MM.1S (cell line): ENCODE measurements around the gene ESPN.
"Not testable (repeated sequence)": the region's sequence is repeated elsewhere in the genome, so short reads cannot be mapped to it uniquely, and the experiment has no call there.

Experiments
- DNase-seq: peaks from one replicate; pipeline ENCODE4 v3.0.0-alpha.2; 2015
- H2AFZ ChIP-seq: fragments of 300-600 bp; sonication (generic); 2 replicates; pipeline ENCODE4 v1.6.0; 2016; ENCODE audit warnings: antibody characterized with exemption, low read length
- H3F3A ChIP-seq: fragments of 300-600 bp; sonication (generic); 2 replicates; pipeline ENCODE4 v1.6.1; 2016; ENCODE audit warnings: mild to moderate bottlenecking, antibody characterized with exemption, low read length, moderate library complexity, mixed read lengths; ENCODE audit not compliant: insufficient read depth
- H3K27ac ChIP-seq: fragments of 300-600 bp; sonication (generic); 2 replicates; pipeline ENCODE4 v1.5.1; 2016; ENCODE audit warnings: mild to moderate bottlenecking, low read length
- H3K27me3 ChIP-seq: fragments of 300-600 bp; sonication (generic); replicated peaks from 2 replicates; pipeline ENCODE4 v1.6.0; 2016; ENCODE audit warnings: low read length; ENCODE audit not compliant: insufficient read depth
- H3K36me3 ChIP-seq: fragments of 300-600 bp; sonication (generic); replicated peaks from 2 replicates; pipeline ENCODE4 v1.6.1; 2016; ENCODE audit warnings: mild to moderate bottlenecking, low read length, mixed read lengths; ENCODE audit not compliant: insufficient read depth
- H3K4me1 ChIP-seq: fragments of 300-600 bp; sonication (generic); 2 replicates; pipeline ENCODE4 v1.6.1; 2016; ENCODE audit warnings: low read length, mixed read lengths
- H3K4me2 ChIP-seq: fragments of 300-600 bp; sonication (generic); 2 replicates; pipeline ENCODE4 v1.6.0; 2016; ENCODE audit warnings: low read depth, low read length
- H3K4me3 ChIP-seq: fragments of 300-600 bp; sonication (generic); 2 replicates; pipeline ENCODE4 v1.5.1; 2016; ENCODE audit warnings: low read length, mixed read lengths
- H3K79me2 ChIP-seq: fragments of 300-600 bp; sonication (generic); 2 replicates; pipeline ENCODE4 v1.6.1; 2016; ENCODE audit warnings: mixed run types, low read length, mixed read lengths
- H3K9ac ChIP-seq: fragments of 300-600 bp; sonication (generic); 2 replicates; pipeline ENCODE4 v1.6.1; 2016; ENCODE audit warnings: low read length, mixed read lengths
- H3K9me2 ChIP-seq: fragments of 300-600 bp; sonication (generic); replicated peaks from 2 replicates; pipeline ENCODE4 v1.6.1; 2016; ENCODE audit warnings: mild to moderate bottlenecking, low read length, mixed read lengths; ENCODE audit not compliant: insufficient read depth
- H3K9me3 ChIP-seq: fragments of 300-600 bp; sonication (generic); replicated peaks from 2 replicates; pipeline ENCODE4 v1.6.1; 2016; ENCODE audit warnings: mild to moderate bottlenecking, low read length, mixed read lengths; ENCODE audit not compliant: insufficient read depth
- H4K20me1 ChIP-seq: fragments of 300-600 bp; sonication (generic); 2 replicates; pipeline ENCODE4 v1.6.1; 2016; ENCODE audit warnings: mild to moderate bottlenecking, low read length, moderate library complexity, mixed read lengths; ENCODE audit not compliant: insufficient read depth
- CTCF ChIP-seq: fragments of 300-600 bp; sonication (generic); IDR thresholded peaks from 2 replicates; pipeline ENCODE4 v1.5.1; 2016; ENCODE audit warnings: antibody characterized with exemption, low read length, mixed read lengths
- EZH2 ChIP-seq: fragments of 300-600 bp; sonication (generic); optimal IDR thresholded peaks from 2 replicates; pipeline ENCODE3; 2017; ENCODE audit warnings: low read depth, mild to moderate bottlenecking, antibody characterized with exemption, low read length, mixed read lengths
- EZH2phosphoT487 ChIP-seq: fragments of 300-600 bp; sonication (generic); IDR thresholded peaks from 2 replicates; pipeline ENCODE4 v1.6.1; 2018; ENCODE audit warnings: antibody characterized with exemption, low read length

Gene ESPN

GRCh38 chr1:6450943-6451373, 26.4 kb downstream of the ESPN start:
- Histone ChIP-seq H3K27me3 (peaks cover 79% of the 10 kb centered on the region), H3K4me1 (no peaks in the 10 kb centered on the region), H3K4me2 (no peak overlapping the region), H3K27ac (no peak overlapping the region), H3K9ac (no peak overlapping the region), H3K4me3 (no peak overlapping the region), H2AFZ (no peak overlapping the region), H3F3A (no peaks in the 10 kb centered on the region), H3K9me2 (no peaks in the 10 kb centered on the region), H4K20me1 (no peaks in the 10 kb centered on the region), H3K9me3 (no peaks in the 10 kb centered on the region), H3K36me3 (no peaks in the 10 kb centered on the region), H3K79me2 (no peaks in the 10 kb centered on the region)
- no peak for TF ChIP-seq EZH2phosphoT487
- TF ChIP-seq EZH2: no peak
- TF ChIP-seq CTCF: no peak
- no peak for DNase-seq

- not testable (repeated sequence) for H3K4me1 ChIP-seq, H3F3A ChIP-seq, H3K9ac ChIP-seq, H3K4me2 ChIP-seq, H3K9me2 ChIP-seq, H3K79me2 ChIP-seq, H3K27ac ChIP-seq, H2AFZ ChIP-seq, H3K4me3 ChIP-seq, H3K36me3 ChIP-seq, H3K9me3 ChIP-seq, H4K20me1 ChIP-seq, DNase-seq
- peaks cover 78% of the 10 kb centered on the region for H3K27me3 ChIP-seq
These were observed 29.6 kb downstream of the ESPN start for GRCh38 chr1:6453895-6454855.

GRCh38 chr1:6454856-6455751, 30.5 kb downstream of the ESPN start:
- Histone ChIP-seq H3K36me3 (no peaks in the 10 kb centered on the region), H2AFZ (no peak overlapping the region), H3K4me3 (no peak overlapping the region), H3K9ac (no peak overlapping the region), H3K79me2 (no peaks in the 10 kb centered on the region), H3F3A (no peaks in the 10 kb centered on the region), H3K27ac (no peak overlapping the region), H3K4me2 (no peak overlapping the region), H3K4me1 (no peaks in the 10 kb centered on the region), H3K9me3 (no peaks in the 10 kb centered on the region), H3K9me2 (no peaks in the 10 kb centered on the region), H3K27me3 (peaks cover 78% of the 10 kb centered on the region), H4K20me1 (no peaks in the 10 kb centered on the region)
- DNase-seq: no peak
- TF ChIP-seq EZH2 (no peak), EZH2phosphoT487 (0 out of 2 replicates have a peak, but pooled peaks have one; percentile 55)

- not testable (repeated sequence) for H3K79me2 ChIP-seq, H2AFZ ChIP-seq
- H3K27me3 ChIP-seq: peaks cover 78% of the 10 kb centered on the region
These were observed 31.4 kb downstream of the ESPN start for GRCh38 chr1:6455752-6456520.

More at GRCh38 chr1:6455752-6456520, 31.4 kb downstream of the ESPN start:
- not testable (repeated sequence) for H3K9me2 ChIP-seq, H3K9me3 ChIP-seq, H3K9ac ChIP-seq, H3K4me3 ChIP-seq, H3K4me1 ChIP-seq, DNase-seq, H3F3A ChIP-seq, H3K36me3 ChIP-seq, H4K20me1 ChIP-seq, H3K27ac ChIP-seq, H3K4me2 ChIP-seq
